ENCODE data around the gene IL1RL1. TPM values are rescaled to one million over a fixed set of nuclear protein-coding genes. Genes with fewer than 3 reads are reported as not detected.

The IL1RL1 gene
- total and polyA plus RNA-seq, 4 donors = 0.17 to 1.1 TPM; not detected in 2

- no peak overlapping the region for H3K4me3 ChIP-seq (ENCODE audit: low read depth, low read length)
- DNase-seq (ENCODE audit: low read depth in 4 of 6, low spot score in 6 of 6) = peak in 1 of 6 donors; percentile 10
- H3K9me3 ChIP-seq (ENCODE audit: control insufficient read depth, insufficient read depth, low read length) = peaks cover 7% of the 10 kb centered on the region
- no peaks in the 10 kb centered on the region for H3K36me3 ChIP-seq (ENCODE audit: control insufficient read depth, insufficient read depth, low read length)
- H3K27me3 ChIP-seq (ENCODE audit: control insufficient read depth, insufficient read depth, low read length) = no peaks in the 10 kb centered on the region
- 86% methylated on average over 1 of the region's 1 CpG for WGBS (ENCODE audit: insufficient coverage)
- H3K4me1 ChIP-seq (ENCODE audit: control insufficient read depth, insufficient read depth, low read length) = no peaks in the 10 kb centered on the region
- H3K27ac ChIP-seq (ENCODE audit: low read depth, low read length) = no peak overlapping the region
These were observed 74.2 kb downstream of the IL1RL1 start for GRCh38 chr2:102385522-102385921.

- no peak overlapping the region for H3K27ac ChIP-seq (ENCODE audit: low read depth, low read length)
- H3K4me3 ChIP-seq (ENCODE audit: low read depth, low read length) = no peak overlapping the region
- DNase-seq (ENCODE audit: low read depth in 4 of 6, low spot score in 6 of 6) = no peak
- H3K4me1 ChIP-seq (ENCODE audit: control insufficient read depth, insufficient read depth, low read length) = no peaks in the 10 kb centered on the region
- no CpG with 5 or more reads among the region's 3 CpGs for WGBS (ENCODE audit: insufficient coverage)
- no peaks in the 10 kb centered on the region for H3K27me3 ChIP-seq (ENCODE audit: control insufficient read depth, insufficient read depth, low read length)
- H3K9me3 ChIP-seq (ENCODE audit: control insufficient read depth, insufficient read depth, low read length) = peaks cover 7% of the 10 kb centered on the region
- H3K36me3 ChIP-seq (ENCODE audit: control insufficient read depth, insufficient read depth, low read length) = no peaks in the 10 kb centered on the region
These were observed 74.6 kb downstream of the IL1RL1 start for GRCh38 chr2:102386004-102386403.

DNA sequence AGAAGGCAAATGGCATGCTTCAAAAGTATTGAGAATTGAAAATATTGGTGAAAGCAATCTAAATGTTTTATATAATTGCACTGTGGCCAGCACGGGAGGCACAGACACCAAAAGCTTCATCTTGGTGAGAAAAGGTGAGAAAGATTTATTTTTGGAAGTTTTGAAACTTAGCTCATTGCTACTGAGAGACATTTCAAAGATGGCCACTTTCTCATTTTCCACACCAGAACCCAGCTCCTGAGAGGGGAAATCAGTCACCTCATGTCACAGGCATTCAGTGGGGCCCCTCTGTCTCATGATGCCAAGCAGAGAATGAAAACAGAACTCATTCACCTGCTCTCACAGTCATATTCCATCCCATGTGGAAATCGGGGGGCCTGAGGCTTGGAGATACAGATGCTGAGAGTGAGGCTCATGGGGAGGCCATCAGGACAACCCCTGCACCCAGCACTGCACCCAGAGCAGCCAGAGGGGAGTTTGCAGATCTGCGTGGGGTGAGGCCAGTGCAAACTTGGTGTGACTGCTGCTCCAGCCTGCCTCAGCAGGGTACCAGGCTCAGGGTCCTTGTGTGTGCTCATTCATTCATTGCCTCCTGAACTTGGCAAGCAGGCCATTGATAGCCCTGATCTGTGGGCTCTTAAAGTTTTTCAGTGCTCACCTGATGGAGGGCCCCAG, 75.6 kb downstream of the IL1RL1 start:
- WGBS (ENCODE audit: insufficient coverage) = 81% methylated on average over 2 of the region's 3 CpGs
- Histone ChIP-seq H3K27ac (ENCODE audit: low read depth, low read length) (no peak overlapping the region), H3K36me3 (ENCODE audit: control insufficient read depth, insufficient read depth, low read length) (no peaks in the 10 kb centered on the region), H3K4me3 (ENCODE audit: low read depth, low read length) (no peak overlapping the region), H3K9me3 (ENCODE audit: control insufficient read depth, insufficient read depth, low read length) (peaks cover 7% of the 10 kb centered on the region), H3K4me1 (ENCODE audit: control insufficient read depth, insufficient read depth, low read length) (no peaks in the 10 kb centered on the region), H3K27me3 (ENCODE audit: control insufficient read depth, insufficient read depth, low read length) (no peaks in the 10 kb centered on the region)
- DNase-seq (ENCODE audit: low read depth in 4 of 6, low spot score in 6 of 6) = no peak

DNA sequence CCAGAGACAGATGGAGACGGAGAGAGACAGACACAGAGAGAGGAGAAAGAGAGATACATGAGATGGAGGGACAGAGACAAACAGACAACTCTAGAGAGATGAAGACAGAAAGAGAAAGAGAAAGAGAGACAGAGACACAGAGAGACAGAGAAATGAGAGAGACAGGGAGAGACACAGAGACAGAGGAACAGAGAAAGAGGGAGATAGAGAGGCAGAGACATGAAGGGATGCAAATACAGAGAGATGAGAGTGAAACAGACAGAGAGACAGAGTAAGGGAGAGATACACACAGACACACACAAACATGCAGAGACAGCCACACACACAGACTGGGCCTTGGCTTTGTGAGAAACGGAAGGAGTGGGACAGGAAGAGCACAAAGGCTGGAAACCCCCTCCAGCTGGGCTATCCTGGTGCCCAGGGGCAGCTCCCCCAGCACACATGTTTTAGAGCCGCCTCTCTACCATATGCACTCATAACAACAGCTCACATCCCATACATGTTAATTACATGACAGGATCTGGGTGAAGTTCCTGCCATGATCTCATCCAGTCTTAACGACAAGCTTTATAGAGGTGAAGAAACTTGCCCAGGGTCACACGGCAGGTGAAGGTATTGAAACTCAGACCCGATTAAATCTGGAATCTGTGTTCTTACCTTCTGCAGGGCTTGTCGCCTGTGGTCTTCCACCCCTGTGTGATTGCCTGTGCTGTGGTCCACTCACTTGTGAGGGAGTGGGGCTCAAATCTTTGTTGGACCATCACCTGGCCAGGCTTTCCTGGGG, 76.6 kb downstream of the IL1RL1 start:
- no peak for DNase-seq (ENCODE audit: low read depth in 4 of 6, low spot score in 6 of 6)
- Histone ChIP-seq H3K36me3 (ENCODE audit: control insufficient read depth, insufficient read depth, low read length) (no peaks in the 10 kb centered on the region), H3K27ac (ENCODE audit: low read depth, low read length) (no peak overlapping the region), H3K4me1 (ENCODE audit: control insufficient read depth, insufficient read depth, low read length) (no peaks in the 10 kb centered on the region), H3K4me3 (ENCODE audit: low read depth, low read length) (no peak overlapping the region), H3K27me3 (ENCODE audit: control insufficient read depth, insufficient read depth, low read length) (no peaks in the 10 kb centered on the region), H3K9me3 (ENCODE audit: control insufficient read depth, insufficient read depth, low read length) (peaks cover 7% of the 10 kb centered on the region)
- WGBS (ENCODE audit: insufficient coverage) = 87% methylated on average over 7 of the region's 7 CpGs

- WGBS (ENCODE audit: insufficient coverage) = no CpG with 5 or more reads among the region's 2 CpGs
- Histone ChIP-seq H3K4me3 (ENCODE audit: low read depth, low read length) (no peak overlapping the region), H3K27ac (ENCODE audit: low read depth, low read length) (no peak overlapping the region), H3K36me3 (ENCODE audit: control insufficient read depth, insufficient read depth, low read length) (no peaks in the 10 kb centered on the region), H3K4me1 (ENCODE audit: control insufficient read depth, insufficient read depth, low read length) (no peaks in the 10 kb centered on the region), H3K9me3 (ENCODE audit: control insufficient read depth, insufficient read depth, low read length) (no peaks in the 10 kb centered on the region), H3K27me3 (ENCODE audit: control insufficient read depth, insufficient read depth, low read length) (no peaks in the 10 kb centered on the region)
- DNase-seq (ENCODE audit: low read depth in 4 of 6, low spot score in 6 of 6) = no peak
These were observed 80.2 kb downstream of the IL1RL1 start for GRCh38 chr2:102391565-102391964.

- Histone ChIP-seq H3K36me3 (ENCODE audit: control insufficient read depth, insufficient read depth, low read length) (no peaks in the 10 kb centered on the region), H3K27ac (ENCODE audit: low read depth, low read length) (no peak overlapping the region), H3K4me1 (ENCODE audit: control insufficient read depth, insufficient read depth, low read length) (no peaks in the 10 kb centered on the region), H3K9me3 (ENCODE audit: control insufficient read depth, insufficient read depth, low read length) (no peaks in the 10 kb centered on the region), H3K27me3 (ENCODE audit: control insufficient read depth, insufficient read depth, low read length) (no peaks in the 10 kb centered on the region), H3K4me3 (ENCODE audit: low read depth, low read length) (no peak overlapping the region)
- WGBS (ENCODE audit: insufficient coverage) = 92% methylated on average over 2 of the region's 3 CpGs
- DNase-seq (ENCODE audit: low read depth in 4 of 6, low spot score in 6 of 6) = no peak
These were observed 80.7 kb downstream of the IL1RL1 start for GRCh38 chr2:102392096-102392495.

DNA sequence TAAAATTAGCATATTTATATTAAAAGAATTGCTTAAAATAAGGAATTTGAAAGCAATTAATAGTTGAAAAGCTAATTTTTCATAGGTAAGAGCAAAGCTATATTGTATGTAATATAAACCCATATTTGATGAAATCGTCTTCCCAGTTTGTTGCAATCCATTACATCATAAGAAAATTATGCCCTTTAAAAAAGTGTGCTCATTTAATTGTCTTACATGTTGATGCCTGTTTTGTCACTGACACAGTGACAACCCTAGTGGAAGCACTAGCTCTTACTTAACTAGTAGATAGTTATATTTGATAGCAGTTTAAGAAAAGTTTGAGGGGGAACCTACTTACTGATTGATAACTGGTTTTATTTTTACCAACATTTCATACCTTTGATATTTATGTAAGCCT, 81.6 kb downstream of the IL1RL1 start:
- Histone ChIP-seq H3K4me3 (ENCODE audit: low read depth, low read length) (no peak overlapping the region), H3K27ac (ENCODE audit: low read depth, low read length) (no peak overlapping the region), H3K9me3 (ENCODE audit: control insufficient read depth, insufficient read depth, low read length) (no peaks in the 10 kb centered on the region), H3K36me3 (ENCODE audit: control insufficient read depth, insufficient read depth, low read length) (no peaks in the 10 kb centered on the region), H3K4me1 (ENCODE audit: control insufficient read depth, insufficient read depth, low read length) (no peaks in the 10 kb centered on the region), H3K27me3 (ENCODE audit: control insufficient read depth, insufficient read depth, low read length) (no peaks in the 10 kb centered on the region)
- no peak for DNase-seq (ENCODE audit: low read depth in 4 of 6, low spot score in 6 of 6)
- no CpG with 5 or more reads among the region's 1 CpG for WGBS (ENCODE audit: insufficient coverage)

GRCh38 chr2:102396012-102396411, 84.6 kb downstream of the IL1RL1 start:
- Histone ChIP-seq H3K4me3 (ENCODE audit: low read depth, low read length) (no peak overlapping the region), H3K27me3 (ENCODE audit: control insufficient read depth, insufficient read depth, low read length) (no peaks in the 10 kb centered on the region), H3K36me3 (ENCODE audit: control insufficient read depth, insufficient read depth, low read length) (no peaks in the 10 kb centered on the region), H3K9me3 (ENCODE audit: control insufficient read depth, insufficient read depth, low read length) (no peaks in the 10 kb centered on the region), H3K27ac (ENCODE audit: low read depth, low read length) (no peak overlapping the region), H3K4me1 (ENCODE audit: control insufficient read depth, insufficient read depth, low read length) (no peaks in the 10 kb centered on the region)
- no peak for DNase-seq (ENCODE audit: low read depth in 4 of 6, low spot score in 6 of 6)
- no CpG with 5 or more reads among the region's 2 CpGs for WGBS (ENCODE audit: insufficient coverage)

DNA sequence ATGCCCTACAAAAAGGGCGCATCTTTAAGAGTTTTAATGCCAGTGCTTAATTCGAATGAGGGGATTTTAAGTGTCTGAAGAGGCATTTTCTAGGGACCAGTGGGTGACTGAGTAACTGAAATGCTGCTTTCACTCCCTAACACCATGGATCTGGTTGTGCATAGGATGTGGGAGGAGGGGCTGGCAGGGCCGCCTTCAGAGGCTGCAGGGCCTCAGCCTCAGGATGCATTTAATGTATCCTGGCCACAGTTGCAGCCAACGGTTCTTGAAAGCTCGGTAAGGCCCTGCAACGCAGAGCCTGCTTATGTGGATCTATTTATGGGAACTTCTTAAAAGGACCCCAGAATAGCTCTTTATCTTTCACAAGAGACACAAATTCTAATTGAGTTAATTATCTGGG, 85.8 kb downstream of the IL1RL1 start:
- no peaks in the 10 kb centered on the region for H3K27me3 ChIP-seq (ENCODE audit: control insufficient read depth, insufficient read depth, low read length)
- no peak overlapping the region for H3K4me3 ChIP-seq (ENCODE audit: low read depth, low read length)
- 63% methylated on average over 2 of the region's 6 CpGs for WGBS (ENCODE audit: insufficient coverage)
- H3K4me1 ChIP-seq (ENCODE audit: control insufficient read depth, insufficient read depth, low read length) = no peaks in the 10 kb centered on the region
- no peak overlapping the region for H3K27ac ChIP-seq (ENCODE audit: low read depth, low read length)
- no peak for DNase-seq (ENCODE audit: low read depth in 4 of 6, low spot score in 6 of 6)
- H3K9me3 ChIP-seq (ENCODE audit: control insufficient read depth, insufficient read depth, low read length) = no peaks in the 10 kb centered on the region
- H3K36me3 ChIP-seq (ENCODE audit: control insufficient read depth, insufficient read depth, low read length) = no peaks in the 10 kb centered on the region
